HEK293 (cell line): ENCODE measurements around the gene FOXD1.

Experiments
- CTCF ChIA-PET: fragments of 350-600 bp; formaldehyde crosslinking; extraction: SDS; loops from one replicate; lab custom pipeline; 2021; ENCODE audit warnings: antibody characterized with exemption; lab: Yijun Ruan, JAX
- POLR2A ChIA-PET: fragments of 300-600 bp; formaldehyde crosslinking; extraction: SDS; loops from one replicate; lab custom pipeline; 2020; ENCODE audit warnings: antibody characterized with exemption, inconsistent platforms; lab: Yijun Ruan, JAX
- H3K27ac ChIP-seq: fragments of 200-500 bp; sonication (Bioruptor generic); 2 replicates; pipeline ENCODE4 v1.5.1; 2014; ENCODE audit warnings: low read depth, low read length, control low read depth, inconsistent platforms; ENCODE audit errors: extremely low read depth
- H3K36me3 ChIP-seq, 2 experiments: fragments of 200-500 bp in 1 of 2; sonication (Bioruptor generic) in 1 of 2; 1 replicate in 1 of 2; 2 replicates in 1 of 2; pipeline ENCODE4 v1.5.1; 2014 to 2017; ENCODE audit warnings: inconsistent platforms in 2 of 2, low read length in 2 of 2; ENCODE audit not compliant: control insufficient read depth in 2 of 2, insufficient read depth in 1 of 2
- H3K4me1 ChIP-seq: fragments of 200-500 bp; sonication (Bioruptor generic); 2 replicates; pipeline ENCODE4 v1.5.1; 2014; ENCODE audit warnings: mild to moderate bottlenecking, low read length, inconsistent platforms; ENCODE audit not compliant: control insufficient read depth, insufficient read depth
- H3K4me3 ChIP-seq: 2 replicates; pipeline ENCODE4 v1.5.1; 2011; ENCODE audit warnings: low read depth, mild to moderate bottlenecking, control low read depth, low read length, moderate library complexity
- H3K9me3 ChIP-seq: fragments of 200-500 bp; sonication (Bioruptor generic); 2 replicates; pipeline ENCODE4 v1.5.1; 2014; ENCODE audit warnings: low read depth, low read length, inconsistent platforms; ENCODE audit not compliant: control insufficient read depth, insufficient read depth
- BCL11A ChIP-seq: fragments of 450-650 bp; formaldehyde crosslinking; IDR thresholded peaks from 2 replicates; pipeline ENCODE4 v1.5.1; 2016; ENCODE audit warnings: low read depth, missing biosample characterization, missing genetic modification characterization
- EGR2 ChIP-seq: fragments of 450-650 bp; formaldehyde crosslinking; IDR thresholded peaks from 2 replicates; pipeline ENCODE4 v1.5.1; 2016; ENCODE audit warnings: low read depth, missing biosample characterization, missing genetic modification characterization
- KLF7 ChIP-seq: fragments of 450-650 bp; formaldehyde crosslinking; IDR thresholded peaks from 2 replicates; pipeline ENCODE4 v1.5.1; 2016; ENCODE audit warnings: missing biosample characterization, missing genetic modification characterization, borderline replicate concordance
- RBAK ChIP-seq: fragments of 450-650 bp; formaldehyde crosslinking; IDR thresholded peaks from 2 replicates; pipeline ENCODE4 v1.5.1; 2016; ENCODE audit warnings: missing biosample characterization, missing genetic modification characterization
- SCRT1 ChIP-seq: fragments of 450-650 bp; formaldehyde crosslinking; IDR thresholded peaks from 2 replicates; pipeline ENCODE4 v1.5.1; 2016; ENCODE audit warnings: missing biosample characterization, missing genetic modification characterization, borderline replicate concordance
- ZBTB48 ChIP-seq: fragments of 450-650 bp; formaldehyde crosslinking; IDR thresholded peaks from 2 replicates; pipeline ENCODE4 v1.5.1; 2016; ENCODE audit warnings: missing biosample characterization, missing genetic modification characterization
- ZNF157 ChIP-seq: fragments of 450-650 bp; formaldehyde crosslinking; IDR thresholded peaks from 2 replicates; pipeline ENCODE4 v1.5.1; 2016; ENCODE audit warnings: missing biosample characterization, missing genetic modification characterization
- ZNF416 ChIP-seq: fragments of 450-650 bp; formaldehyde crosslinking; IDR thresholded peaks from 2 replicates; pipeline ENCODE4 v1.5.1; 2016; ENCODE audit warnings: missing biosample characterization, missing genetic modification characterization
- ZNF449 ChIP-seq: fragments of 450-650 bp; formaldehyde crosslinking; IDR thresholded peaks from 2 replicates; pipeline ENCODE4 v1.5.1; 2017; ENCODE audit warnings: missing biosample characterization, mild to moderate bottlenecking, missing genetic modification characterization, moderate library complexity
- ZNF501 ChIP-seq: fragments of 450-650 bp; formaldehyde crosslinking; IDR thresholded peaks from 2 replicates; pipeline ENCODE4 v1.5.1; 2016; ENCODE audit warnings: missing biosample characterization, missing genetic modification characterization
- ZNF580 ChIP-seq: fragments of 450-650 bp; formaldehyde crosslinking; IDR thresholded peaks from 2 replicates; pipeline ENCODE4 v1.5.1; 2016; ENCODE audit warnings: missing biosample characterization, missing genetic modification characterization
- ZXDB ChIP-seq: fragments of 450-650 bp; formaldehyde crosslinking; IDR thresholded peaks from 2 replicates; pipeline ENCODE4 v1.5.1; 2016; ENCODE audit warnings: missing biosample characterization, missing genetic modification characterization
- TF ChIP-seq, protein P1 (sequence below): fragments of 450-650 bp; formaldehyde crosslinking; IDR thresholded peaks from 2 replicates; pipeline ENCODE4 v1.5.1; 2016; ENCODE audit warnings: missing biosample characterization, missing genetic modification characterization
- TF ChIP-seq, protein P2 (sequence below): IDR thresholded peaks from 2 replicates; pipeline ENCODE4 v1.6.1; 2011; ENCODE audit warnings: mild to moderate bottlenecking, low read depth, low read length, borderline replicate concordance
- TF ChIP-seq, protein P3 (sequence below): fragments of 450-650 bp; formaldehyde crosslinking; IDR thresholded peaks from 2 replicates; pipeline ENCODE4 v1.5.1; 2016; ENCODE audit warnings: missing biosample characterization, missing genetic modification characterization
- TF ChIP-seq, protein P4 (sequence below): fragments of 450-650 bp; formaldehyde crosslinking; IDR thresholded peaks from 2 replicates; pipeline ENCODE4 v1.5.1; 2016; ENCODE audit warnings: missing biosample characterization, missing genetic modification characterization
- TF ChIP-seq, protein P5 (sequence below): fragments of 450-650 bp; formaldehyde crosslinking; IDR thresholded peaks from 2 replicates; pipeline ENCODE4 v1.5.1; 2016; ENCODE audit warnings: missing biosample characterization, missing genetic modification characterization

Gene FOXD1

DNA sequence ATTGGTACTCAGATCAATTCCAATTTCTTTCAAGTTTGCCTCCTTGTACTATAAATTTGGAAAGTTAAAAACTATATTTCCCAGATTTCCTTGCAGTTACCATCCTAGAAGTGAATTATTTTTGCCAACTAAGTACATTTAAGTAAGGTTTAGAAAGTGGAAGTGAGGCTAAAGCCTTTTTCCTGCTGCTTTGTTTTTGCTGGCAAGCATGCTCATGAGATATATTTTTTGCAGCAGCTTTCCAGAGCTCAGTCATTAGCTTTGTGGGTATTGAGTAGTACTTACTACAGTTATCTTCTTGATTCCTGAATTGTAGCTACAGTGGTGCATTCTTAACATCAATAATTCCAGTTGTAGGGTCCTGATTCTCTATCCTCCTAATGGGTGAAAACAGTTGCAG, 46.1 kb upstream of the FOXD1 start (continued):
- TF ChIP-seq ZXDB (tag by site-specific recombination) = no peak
- TF ChIP-seq, protein P1, sequence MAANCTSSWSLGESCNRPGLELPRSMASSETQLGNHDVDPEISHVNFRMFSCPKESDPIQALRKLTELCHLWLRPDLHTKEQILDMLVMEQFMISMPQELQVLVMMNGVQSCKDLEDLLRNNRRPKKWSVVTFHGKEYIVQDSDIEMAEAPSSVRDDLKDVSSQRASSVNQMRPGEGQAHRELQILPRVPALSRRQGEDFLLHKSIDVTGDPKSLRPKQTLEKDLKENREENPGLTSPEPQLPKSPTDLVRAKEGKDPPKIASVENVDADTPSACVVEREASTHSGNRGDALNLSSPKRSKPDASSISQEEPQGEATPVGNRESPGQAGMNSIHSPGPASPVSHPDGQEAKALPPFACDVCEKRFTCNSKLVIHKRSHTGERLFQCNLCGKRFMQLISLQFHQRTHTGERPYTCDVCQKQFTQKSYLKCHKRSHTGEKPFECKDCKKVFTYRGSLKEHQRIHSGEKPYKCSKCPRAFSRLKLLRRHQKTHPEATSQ = no peak
- TF ChIP-seq, protein P2, sequence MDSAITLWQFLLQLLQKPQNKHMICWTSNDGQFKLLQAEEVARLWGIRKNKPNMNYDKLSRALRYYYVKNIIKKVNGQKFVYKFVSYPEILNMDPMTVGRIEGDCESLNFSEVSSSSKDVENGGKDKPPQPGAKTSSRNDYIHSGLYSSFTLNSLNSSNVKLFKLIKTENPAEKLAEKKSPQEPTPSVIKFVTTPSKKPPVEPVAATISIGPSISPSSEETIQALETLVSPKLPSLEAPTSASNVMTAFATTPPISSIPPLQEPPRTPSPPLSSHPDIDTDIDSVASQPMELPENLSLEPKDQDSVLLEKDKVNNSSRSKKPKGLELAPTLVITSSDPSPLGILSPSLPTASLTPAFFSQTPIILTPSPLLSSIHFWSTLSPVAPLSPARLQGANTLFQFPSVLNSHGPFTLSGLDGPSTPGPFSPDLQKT = no peak
- TF ChIP-seq, all 188 proteins: peak for 0

DNA sequence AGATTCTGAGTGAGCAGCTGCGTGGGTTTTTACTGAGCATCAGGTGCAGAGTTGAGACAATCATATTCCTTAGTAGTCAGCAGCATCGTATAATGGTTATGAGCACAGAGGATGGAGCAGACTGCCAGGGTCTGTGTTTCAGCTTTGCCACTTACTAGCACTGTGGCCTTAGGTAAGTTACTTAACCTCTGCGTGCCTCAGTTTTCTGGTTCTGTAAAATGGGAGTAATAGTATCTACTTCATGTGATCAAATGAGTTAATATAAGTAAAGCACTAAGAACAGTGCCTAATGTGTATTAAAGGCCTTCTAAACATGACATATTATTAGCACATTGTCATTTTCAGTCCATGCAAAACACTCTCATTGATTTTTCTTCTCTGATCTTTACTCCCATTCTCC, 44.8 kb upstream of the FOXD1 start:
- TF ChIP-seq, protein P3, sequence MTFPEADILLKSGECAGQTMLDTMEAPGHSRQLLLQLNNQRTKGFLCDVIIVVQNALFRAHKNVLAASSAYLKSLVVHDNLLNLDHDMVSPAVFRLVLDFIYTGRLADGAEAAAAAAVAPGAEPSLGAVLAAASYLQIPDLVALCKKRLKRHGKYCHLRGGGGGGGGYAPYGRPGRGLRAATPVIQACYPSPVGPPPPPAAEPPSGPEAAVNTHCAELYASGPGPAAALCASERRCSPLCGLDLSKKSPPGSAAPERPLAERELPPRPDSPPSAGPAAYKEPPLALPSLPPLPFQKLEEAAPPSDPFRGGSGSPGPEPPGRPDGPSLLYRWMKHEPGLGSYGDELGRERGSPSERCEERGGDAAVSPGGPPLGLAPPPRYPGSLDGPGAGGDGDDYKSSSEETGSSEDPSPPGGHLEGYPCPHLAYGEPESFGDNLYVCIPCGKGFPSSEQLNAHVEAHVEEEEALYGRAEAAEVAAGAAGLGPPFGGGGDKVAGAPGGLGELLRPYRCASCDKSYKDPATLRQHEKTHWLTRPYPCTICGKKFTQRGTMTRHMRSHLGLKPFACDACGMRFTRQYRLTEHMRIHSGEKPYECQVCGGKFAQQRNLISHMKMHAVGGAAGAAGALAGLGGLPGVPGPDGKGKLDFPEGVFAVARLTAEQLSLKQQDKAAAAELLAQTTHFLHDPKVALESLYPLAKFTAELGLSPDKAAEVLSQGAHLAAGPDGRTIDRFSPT (tag by site-specific recombination) = no peak
- TF ChIP-seq SCRT1 (tag by site-specific recombination) (no peak), ZBTB48 (tag by site-specific recombination) (no peak), ZNF416 (tag by site-specific recombination) (no peak), KLF7 (tag by site-specific recombination) (no peak), EGR2 (tag by site-specific recombination) (no peak), RBAK (no peak), ZNF580 (tag by site-specific recombination) (no peak), BCL11A (tag by site-specific recombination) (no peak), ZNF157 (tag by site-specific recombination) (no peak), ZNF501 (no peak), ZNF449 (no peak)
- TF ChIP-seq, protein P4, sequence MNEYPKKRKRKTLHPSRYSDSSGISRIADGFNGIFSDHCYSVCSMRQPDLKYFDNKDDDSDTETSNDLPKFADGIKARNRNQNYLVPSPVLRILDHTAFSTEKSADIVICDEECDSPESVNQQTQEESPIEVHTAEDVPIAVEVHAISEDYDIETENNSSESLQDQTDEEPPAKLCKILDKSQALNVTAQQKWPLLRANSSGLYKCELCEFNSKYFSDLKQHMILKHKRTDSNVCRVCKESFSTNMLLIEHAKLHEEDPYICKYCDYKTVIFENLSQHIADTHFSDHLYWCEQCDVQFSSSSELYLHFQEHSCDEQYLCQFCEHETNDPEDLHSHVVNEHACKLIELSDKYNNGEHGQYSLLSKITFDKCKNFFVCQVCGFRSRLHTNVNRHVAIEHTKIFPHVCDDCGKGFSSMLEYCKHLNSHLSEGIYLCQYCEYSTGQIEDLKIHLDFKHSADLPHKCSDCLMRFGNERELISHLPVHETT (tag by site-specific recombination) = no peak
- TF ChIP-seq, protein P5, sequence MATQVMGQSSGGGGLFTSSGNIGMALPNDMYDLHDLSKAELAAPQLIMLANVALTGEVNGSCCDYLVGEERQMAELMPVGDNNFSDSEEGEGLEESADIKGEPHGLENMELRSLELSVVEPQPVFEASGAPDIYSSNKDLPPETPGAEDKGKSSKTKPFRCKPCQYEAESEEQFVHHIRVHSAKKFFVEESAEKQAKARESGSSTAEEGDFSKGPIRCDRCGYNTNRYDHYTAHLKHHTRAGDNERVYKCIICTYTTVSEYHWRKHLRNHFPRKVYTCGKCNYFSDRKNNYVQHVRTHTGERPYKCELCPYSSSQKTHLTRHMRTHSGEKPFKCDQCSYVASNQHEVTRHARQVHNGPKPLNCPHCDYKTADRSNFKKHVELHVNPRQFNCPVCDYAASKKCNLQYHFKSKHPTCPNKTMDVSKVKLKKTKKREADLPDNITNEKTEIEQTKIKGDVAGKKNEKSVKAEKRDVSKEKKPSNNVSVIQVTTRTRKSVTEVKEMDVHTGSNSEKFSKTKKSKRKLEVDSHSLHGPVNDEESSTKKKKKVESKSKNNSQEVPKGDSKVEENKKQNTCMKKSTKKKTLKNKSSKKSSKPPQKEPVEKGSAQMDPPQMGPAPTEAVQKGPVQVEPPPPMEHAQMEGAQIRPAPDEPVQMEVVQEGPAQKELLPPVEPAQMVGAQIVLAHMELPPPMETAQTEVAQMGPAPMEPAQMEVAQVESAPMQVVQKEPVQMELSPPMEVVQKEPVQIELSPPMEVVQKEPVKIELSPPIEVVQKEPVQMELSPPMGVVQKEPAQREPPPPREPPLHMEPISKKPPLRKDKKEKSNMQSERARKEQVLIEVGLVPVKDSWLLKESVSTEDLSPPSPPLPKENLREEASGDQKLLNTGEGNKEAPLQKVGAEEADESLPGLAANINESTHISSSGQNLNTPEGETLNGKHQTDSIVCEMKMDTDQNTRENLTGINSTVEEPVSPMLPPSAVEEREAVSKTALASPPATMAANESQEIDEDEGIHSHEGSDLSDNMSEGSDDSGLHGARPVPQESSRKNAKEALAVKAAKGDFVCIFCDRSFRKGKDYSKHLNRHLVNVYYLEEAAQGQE (tag by site-specific recombination) = no peak
- TF ChIP-seq, protein P2 = no peak
- H3K27ac ChIP-seq = no peak overlapping the region
- POLR2A ChIA-PET = interaction anchor here (1.5 kb wide), 1 partner anchor 13 kb away, joined by 3 read pairs; no protein-coding TSS in a partner anchor
- CTCF ChIA-PET = no interaction called here
- no peaks in the 10 kb centered on the region for H3K36me3 ChIP-seq
- no peak overlapping the region for H3K4me3 ChIP-seq
- peaks cover 3% of the 10 kb centered on the region; the same call in 1 of the 2 replicates for H3K4me1 ChIP-seq
- H3K9me3 ChIP-seq = no peaks in the 10 kb centered on the region
